GM12878 (cell line): Measurements from ENCODE around the gene CCL14. TPM values are rescaled to one million over a fixed set of nuclear protein-coding genes. Genes with fewer than 3 reads are reported as not detected.

ENCODE experiments used
- BCL11A ChIP-seq: IDR thresholded peaks from 2 replicates; pipeline ENCODE4 v1.6.1; 2011; ENCODE audit warnings: low read depth, low read length
- CBX5 ChIP-seq: sonication (generic); IDR thresholded peaks from 2 replicates; pipeline ENCODE4 v1.6.1; 2016; ENCODE audit warnings: low read depth, moderate library complexity, mild to moderate bottlenecking, inconsistent platforms
- E4F1 ChIP-seq: fragments of 450-650 bp; IDR thresholded peaks from 2 replicates; pipeline ENCODE4 v1.6.1; 2018; ENCODE audit warnings: borderline replicate concordance, mild to moderate bottlenecking; ENCODE audit not compliant: partially characterized antibody
- HDGF ChIP-seq: fragments of 450-650 bp; IDR thresholded peaks from 2 replicates; pipeline ENCODE4 v1.6.1; 2016; ENCODE audit warnings: antibody characterized with exemption
- JUND ChIP-seq: IDR thresholded peaks from 2 replicates; pipeline ENCODE4 v1.6.1; 2012; ENCODE audit warnings: low read depth, mild to moderate bottlenecking, low read length, improper control_type of control experiment, moderate library complexity
- KAT2A ChIP-seq: conservative IDR thresholded peaks from 2 replicates; pipeline ENCODE4 v1.6.1; 2011; ENCODE audit warnings: low read depth, low read length; ENCODE audit not compliant: control insufficient read depth
- KLF5 ChIP-seq: fragments of 450-650 bp; IDR thresholded peaks from 2 replicates; pipeline ENCODE4 v1.6.1; 2014; ENCODE audit warnings: mild to moderate bottlenecking; ENCODE audit not compliant: partially characterized antibody
- LARP7 ChIP-seq: fragments of 450-650 bp; IDR thresholded peaks from 2 replicates; pipeline ENCODE4 v1.6.1; 2017; ENCODE audit warnings: mild to moderate bottlenecking
- MAX ChIP-seq: IDR thresholded peaks from 2 replicates; pipeline ENCODE4 v1.6.1; 2012; ENCODE audit warnings: low read depth, low read length, improper control_type of control experiment
- MEF2A ChIP-seq: IDR thresholded peaks from 2 replicates; pipeline ENCODE4 v1.6.1; 2011; ENCODE audit warnings: low read depth, mild to moderate bottlenecking, low read length, moderate library complexity; ENCODE audit not compliant: insufficient read depth
- NFYB ChIP-seq: IDR thresholded peaks from 2 replicates; pipeline ENCODE4 v1.6.1; 2011; ENCODE audit warnings: low read depth, mild to moderate bottlenecking, low read length, improper control_type of control experiment, moderate library complexity; ENCODE audit not compliant: insufficient read depth
- PBX3 ChIP-seq: IDR thresholded peaks from 2 replicates; pipeline ENCODE4 v1.6.1; 2011; ENCODE audit warnings: mild to moderate bottlenecking, low read depth, low read length, moderate library complexity; ENCODE audit not compliant: insufficient replicate concordance
- RAD21 ChIP-seq: IDR thresholded peaks from 2 replicates; pipeline ENCODE4 v1.6.1; 2011; ENCODE audit warnings: mild to moderate bottlenecking, low read depth, low read length, moderate library complexity; ENCODE audit not compliant: insufficient read depth
- REST ChIP-seq: IDR thresholded peaks from 2 replicates; pipeline ENCODE4 v1.6.1; 2012; ENCODE audit warnings: mild to moderate bottlenecking, low read depth, low read length
- SMAD5 ChIP-seq: IDR thresholded peaks from 2 replicates; pipeline ENCODE4 v1.6.1; 2016; ENCODE audit warnings: antibody characterized with exemption, low read depth
- SPI1 ChIP-seq: IDR thresholded peaks from 2 replicates; pipeline ENCODE4 v1.6.1; 2011; ENCODE audit warnings: low read depth, mild to moderate bottlenecking, low read length, moderate library complexity, borderline replicate concordance; ENCODE audit not compliant: insufficient read depth
- SREBF1 ChIP-seq: IDR thresholded peaks from 2 replicates; pipeline ENCODE4 v1.6.1; 2012; ENCODE audit warnings: mild to moderate bottlenecking, low read length
- USF2 ChIP-seq: IDR thresholded peaks from 2 replicates; pipeline ENCODE4 v1.6.1; 2011; ENCODE audit warnings: low read depth, low read length, improper control_type of control experiment, borderline replicate concordance
- ZNF217 ChIP-seq: fragments of 450-650 bp; IDR thresholded peaks from 2 replicates; pipeline ENCODE4 v1.6.1; 2017; ENCODE audit warnings: antibody characterized with exemption, mild to moderate bottlenecking
- ZNF24 ChIP-seq: fragments of 450-650 bp; IDR thresholded peaks from 2 replicates; pipeline ENCODE4 v1.6.1; 2017; ENCODE audit warnings: antibody characterized with exemption, mild to moderate bottlenecking
- ZNF274 ChIP-seq: IDR thresholded peaks from one replicate; pipeline ENCODE4 v1.8.0; 2011; ENCODE audit not compliant: insufficient read length, insufficient read depth
- ZNF384 ChIP-seq: IDR thresholded peaks from 2 replicates; pipeline ENCODE4 v1.6.1; 2012; ENCODE audit warnings: low read depth, mild to moderate bottlenecking, low read length, improper control_type of control experiment, borderline replicate concordance
- polyA plus RNA-seq, 11 experiments: library from polyadenylated mRNA; depleted of rRNA in 4 of 11; unstranded in 6 of 11; stranded (reverse) in 5 of 11; fragments of >200 nt; fragmentation: Nextera tagmentation in 4 of 11; fragmentation: Illumina TruSeq in 1 of 11; extraction: Ambion mirVana in 4 of 11; extraction: Trizol in 1 of 11; gene quantifications; 1 replicate in 1 of 11; 2 replicates in 10 of 11; pipeline versions ENCODE4 v1.2.1 to v1.2.3, GENCODE V29; 2011 to 2016; ENCODE audit warnings: inconsistent platforms in 2 of 11, missing spikeins in 2 of 11, low read depth in 1 of 11
- total RNA-seq, 4 experiments: library from RNA; depleted of rRNA in 3 of 4; stranded (reverse); fragments of >200 nt in 3 of 4; fragmentation: Illumina TruSeq in 1 of 4; extraction: Trizol in 1 of 4; gene quantifications; 2 replicates each; pipeline versions ENCODE4 v1.2.1 to v1.2.3, GENCODE V29; 2013 to 2021

CCL14 gene
- total and polyA plus RNA-seq, 10 of the 15 experiments (the other 5 are each of a cell fraction or from before 2014, with no cell fraction given): not detected

GRCh38 chr17:35969558-35970380 lies 16.8 kb downstream of the CCL14 start (continued):
- TF ChIP-seq REST (no peak), RAD21 (peak; percentile 95), HDGF (0 out of 2 replicates have a peak, but pooled peaks have one; percentile 21), NFYB (no peak), ZNF217 (no peak), MAX (no peak), E4F1 (no peak), SPI1 (no peak), SREBF1 (no peak), ZNF384 (no peak), ZNF24 (no peak), KAT2A (no peak), ZNF274 (no peak), SMAD5 (no peak), LARP7 (no peak), USF2 (no peak), PBX3 (no peak), BCL11A (no peak), KLF5 (no peak), MEF2A (no peak), JUND (no peak), CBX5 (no peak)
